SK-N-SH (cell line): Measurements from ENCODE around the gene MTA2.

Source experiments
- EP300 ChIP-seq, 2 experiments: IDR thresholded peaks; 2 replicates each; pipeline versions ENCODE4 v1.4.0 to v1.6.1; 2012; ENCODE audit warnings: borderline replicate concordance in 1 of 2, low read depth in 1 of 2, low read length in 1 of 2
- FOXM1 ChIP-seq: IDR thresholded peaks from 2 replicates; pipeline ENCODE4 v1.4.0; 2012; ENCODE audit warnings: low read depth, mild to moderate bottlenecking
- MAX ChIP-seq: IDR thresholded peaks from 2 replicates; pipeline ENCODE4 v1.4.0; 2012; ENCODE audit warnings: low read depth
- NFIC ChIP-seq: IDR thresholded peaks from 2 replicates; pipeline ENCODE4 v1.4.0; 2012; ENCODE audit warnings: borderline replicate concordance
- POLR2AphosphoS5 ChIP-seq: IDR thresholded peaks from 2 replicates; pipeline ENCODE4 v1.6.1; 2012; ENCODE audit warnings: low read depth, low read length
- RCOR1 ChIP-seq: fragments of 150-350 bp; IDR thresholded peaks from 2 replicates; pipeline ENCODE4 v1.6.1; 2017; ENCODE audit warnings: antibody characterized with exemption, low read length
- RFX5 ChIP-seq: IDR thresholded peaks from 2 replicates; pipeline ENCODE4 v1.6.1; 2012; ENCODE audit warnings: mild to moderate bottlenecking, improper control_type of control experiment, low read length
- TAF1 ChIP-seq: IDR thresholded peaks from 2 replicates; pipeline ENCODE4 v1.6.1; 2012; ENCODE audit warnings: low read depth, mild to moderate bottlenecking, low read length, moderate library complexity, borderline replicate concordance
- YY1 ChIP-seq: IDR thresholded peaks from 2 replicates; pipeline ENCODE4 v1.4.0; 2012; ENCODE audit warnings: low read depth, mild to moderate bottlenecking
- TF ChIP-seq, protein P1 (sequence below): fragments of 200-600 bp; sonication (generic); IDR thresholded peaks from 2 replicates; pipeline ENCODE4 v1.6.1; 2017; ENCODE audit warnings: antibody characterized with exemption, mild to moderate bottlenecking, moderate library complexity

GRCh38 chr11:62648185-62648966 is 46.7 kb upstream of the MTA2 start:
- TF ChIP-seq, protein P1, sequence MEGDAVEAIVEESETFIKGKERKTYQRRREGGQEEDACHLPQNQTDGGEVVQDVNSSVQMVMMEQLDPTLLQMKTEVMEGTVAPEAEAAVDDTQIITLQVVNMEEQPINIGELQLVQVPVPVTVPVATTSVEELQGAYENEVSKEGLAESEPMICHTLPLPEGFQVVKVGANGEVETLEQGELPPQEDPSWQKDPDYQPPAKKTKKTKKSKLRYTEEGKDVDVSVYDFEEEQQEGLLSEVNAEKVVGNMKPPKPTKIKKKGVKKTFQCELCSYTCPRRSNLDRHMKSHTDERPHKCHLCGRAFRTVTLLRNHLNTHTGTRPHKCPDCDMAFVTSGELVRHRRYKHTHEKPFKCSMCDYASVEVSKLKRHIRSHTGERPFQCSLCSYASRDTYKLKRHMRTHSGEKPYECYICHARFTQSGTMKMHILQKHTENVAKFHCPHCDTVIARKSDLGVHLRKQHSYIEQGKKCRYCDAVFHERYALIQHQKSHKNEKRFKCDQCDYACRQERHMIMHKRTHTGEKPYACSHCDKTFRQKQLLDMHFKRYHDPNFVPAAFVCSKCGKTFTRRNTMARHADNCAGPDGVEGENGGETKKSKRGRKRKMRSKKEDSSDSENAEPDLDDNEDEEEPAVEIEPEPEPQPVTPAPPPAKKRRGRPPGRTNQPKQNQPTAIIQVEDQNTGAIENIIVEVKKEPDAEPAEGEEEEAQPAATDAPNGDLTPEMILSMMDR = no peak
- TF ChIP-seq POLR2AphosphoS5 = no peak
- no peak for TF ChIP-seq RFX5
- TF ChIP-seq MAX = no peak
- no peak for TF ChIP-seq FOXM1
- TF ChIP-seq EP300 (IDR thresholded peaks at IDR 0.05; ENCODE audit: borderline replicate concordance in 1 of 2, low read depth in 1 of 2, low read length in 1 of 2) = no peak
- no peak for TF ChIP-seq YY1
- no peak for TF ChIP-seq TAF1
- no peak for TF ChIP-seq RCOR1
- TF ChIP-seq NFIC = no peak
